ENCODE data around the gene KLHDC7B.

- TF ChIP-seq CTCF (IDR thresholded peaks at IDR 0.05; ENCODE audit: insufficient read depth, low read length) (no peak), REST (IDR thresholded peaks at IDR 0.05; ENCODE audit: insufficient replicate concordance, low read depth) (no peak), POLR2AphosphoS5 (IDR thresholded peaks at IDR 0.05; ENCODE audit: low read depth) (no peak), GABPA (IDR thresholded peaks at IDR 0.05; ENCODE audit: low read depth) (no peak)
Measured at GRCh38 chr22:50563413-50564160, 17.9 kb downstream of the KLHDC7B start.

Measured in HL-60 (cell line).